Right cardiac atrium (tissue), 5 donors: ENCODE data around the gene CPNE9. TPM values are rescaled to one million over a fixed set of nuclear protein-coding genes. Genes with fewer than 3 reads are reported as not detected.

Source experiments
- ATAC-seq, 2 donors: fragments of 200-7000 bp; cut with Tn5 transposase; one replicate each; pipeline versions ENCODE4 v1.8.0 to v1.9.1; 2020; ENCODE audit warnings: moderate library complexity in 2 of 2, mild to moderate bottlenecking in 1 of 2
- DNase-seq, 3 donors: peaks; one replicate each; pipeline ENCODE4 v3.0.0-alpha.2; 2020
- H3K27ac ChIP-seq: one replicate; pipeline ENCODE4 v1.5.1; 2013; ENCODE audit warnings: mild to moderate bottlenecking, low read length, control low read depth, moderate library complexity
- H3K27me3 ChIP-seq: one replicate; pipeline ENCODE4 v1.6.1; 2013; ENCODE audit not compliant: control insufficient read depth, insufficient read depth
- H3K4me1 ChIP-seq: one replicate; pipeline ENCODE4 v1.6.1; 2013; ENCODE audit warnings: low read length; ENCODE audit not compliant: control insufficient read depth, insufficient read depth
- H3K4me3 ChIP-seq: one replicate; pipeline ENCODE4 v1.5.1; 2013; ENCODE audit warnings: low read length, control low read depth
- H3K9me3 ChIP-seq: one replicate; pipeline ENCODE4 v1.6.1; 2013; ENCODE audit warnings: low read length; ENCODE audit not compliant: control insufficient read depth
- WGBS: extraction: QIAGEN DNeasy Blood & Tissue Kit; methylation state at CpG from one replicate; pipeline ENCODE4 v1.1.7; 2013; 5-methylcytosine and 5-hydroxymethylcytosine counted together
- intact Hi-C, 4 donors: fragments of 100-400 bp; cut with DNase I; formaldehyde crosslinking; loops; one replicate each; pipeline versions ENCODE4 v1.11.0 to v1.14.0; 2022 to 2023
- polyA plus RNA-seq: library from polyadenylated mRNA; stranded (reverse); fragments of 200-250 nt; gene quantifications from one replicate; pipeline ENCODE4 v1.2.3, GENCODE V29; 2013
- total RNA-seq, 4 donors: library from RNA; stranded (reverse); fragmentation: NEBNext Ultra II Directional; extraction: Animal tissue kit (Norgen Biotek cat#: 25700); gene quantifications; one replicate each; pipeline ENCODE4 v1.2.1, GENCODE V29; 2021
- donor health status: healthy with polysubstance abuse.
- donor health status: DM: no; HTN: yes; CAD: no.
- donor health status: DM: no; HTN: no; CAD: no.
- donor health status: DM: no; HTN: yes; CAD: no; lungs with severe emphysema.
- donor health status: DM: yes; HTN: yes; CAD: no.

The CPNE9 gene
- total and polyA plus RNA-seq, 5 donors = 0.07 to 0.31 (median 0.13) TPM; not detected in 1

- H3K27me3 ChIP-seq = no peaks in the 10 kb centered on the region
- whole genome bisulfite sequencing = 95% methylated on average over 5 of the region's 5 CpGs
- no peak overlapping the region for H3K27ac ChIP-seq
- no peak for ATAC-seq
- intact Hi-C loops = loop anchor here in 1 of 4 donors (5.0 kb wide), 1 partner anchor 252 kb away; no protein-coding TSS in a partner anchor
- H3K4me1 ChIP-seq = peaks cover 3% of the 10 kb centered on the region
- no peaks in the 10 kb centered on the region for H3K9me3 ChIP-seq
- no peak for DNase-seq
- H3K4me3 ChIP-seq = no peak overlapping the region
Measured at GRCh38 chr3:9688961-9689360, 14.7 kb upstream of the CPNE9 start.

DNA sequence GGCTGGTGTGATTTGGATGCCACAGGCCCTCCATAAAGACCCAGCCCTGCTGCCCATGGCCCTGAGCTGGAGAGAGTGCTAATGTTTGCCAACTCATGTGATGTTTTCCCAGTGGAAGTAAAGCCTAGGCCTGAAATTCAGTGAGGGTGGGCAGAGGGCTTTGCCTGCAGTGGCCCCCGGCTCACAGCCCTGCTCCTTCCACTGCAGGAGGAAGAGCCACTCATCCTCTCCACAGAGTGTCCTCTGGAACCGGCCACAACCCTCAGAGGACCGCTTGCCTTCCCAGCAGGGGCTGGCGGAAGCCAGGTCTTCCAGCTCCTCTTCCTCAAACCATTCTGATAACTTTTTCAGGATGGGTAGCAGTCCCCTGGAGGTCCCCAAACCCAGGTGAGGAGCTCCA is 13.9 kb upstream of the CPNE9 start:
- DNase-seq = no peak
- ATAC-seq = no peak
- Histone ChIP-seq H3K4me1 (peaks cover 3% of the 10 kb centered on the region), H3K9me3 (no peaks in the 10 kb centered on the region), H3K4me3 (no peak overlapping the region), H3K27me3 (no peaks in the 10 kb centered on the region), H3K27ac (no peak overlapping the region)
- WGBS = 96% methylated on average over 4 of the region's 4 CpGs
- intact Hi-C loops = loop anchor here in 1 of 4 donors (5.0 kb wide), 1 partner anchor 252 kb away; no protein-coding TSS in a partner anchor

- Histone ChIP-seq H3K9me3 (no peaks in the 10 kb centered on the region), H3K4me1 (peaks cover 3% of the 10 kb centered on the region), H3K4me3 (no peak overlapping the region), H3K27me3 (no peaks in the 10 kb centered on the region), H3K27ac (no peak overlapping the region)
- peak; percentile 70 to 82 for ATAC-seq
- DNase-seq = peak; percentile 33 to 77 (median 73)
- intact Hi-C loops = no loop called here
- 64% methylated on average over 15 of the region's 15 CpGs for WGBS
Measured at GRCh38 chr3:9690451-9691450, 12.9 kb upstream of the CPNE9 start.

DNA sequence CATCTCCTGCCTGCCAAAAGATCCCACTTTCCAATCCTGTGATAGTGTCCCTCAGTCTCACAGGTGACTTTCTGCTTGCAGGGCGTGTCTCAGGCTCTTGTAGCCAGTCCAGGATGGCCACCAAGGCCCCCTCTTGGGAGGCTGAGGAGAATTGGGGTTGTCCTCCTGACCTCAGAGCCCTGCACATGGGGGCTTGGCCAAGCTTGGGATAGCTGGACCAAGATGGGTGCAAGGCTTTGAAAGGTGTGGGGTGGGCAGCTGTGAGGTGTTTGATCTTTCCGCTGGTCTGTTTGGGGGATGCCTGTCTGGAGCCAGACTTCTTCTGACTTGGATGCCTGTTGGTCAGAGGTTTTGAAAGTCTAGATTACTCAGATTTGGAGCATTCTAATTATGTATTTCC is 12.0 kb upstream of the CPNE9 start:
- ATAC-seq = no peak
- H3K27me3 ChIP-seq = no peaks in the 10 kb centered on the region
- H3K4me1 ChIP-seq = peaks cover 3% of the 10 kb centered on the region
- H3K27ac ChIP-seq = peak overlapping the region; percentile 16
- intact Hi-C loops = no loop called here
- 99% methylated on average over 2 of the region's 2 CpGs for WGBS
- DNase-seq = no peak
- H3K4me3 ChIP-seq = no peak overlapping the region
- no peaks in the 10 kb centered on the region for H3K9me3 ChIP-seq

- DNase-seq = no peak
Measured at GRCh38 chr3:9692416-9692815, 11.2 kb upstream of the CPNE9 start.

GRCh38 chr3:9695345-9695744 is 8.3 kb upstream of the CPNE9 start:
- H3K27ac ChIP-seq = no peak overlapping the region
- WGBS = 59% methylated on average over 4 of the region's 4 CpGs
- no peak for ATAC-seq
- no peak overlapping the region for H3K4me3 ChIP-seq
- no peak for DNase-seq
- H3K4me1 ChIP-seq = peaks cover 2% of the 10 kb centered on the region
- H3K9me3 ChIP-seq = no peaks in the 10 kb centered on the region
- intact Hi-C loops = no loop called here
- no peaks in the 10 kb centered on the region for H3K27me3 ChIP-seq

More at GRCh38 chr3:9692416-9692815, 11.2 kb upstream of the CPNE9 start:
- H3K4me3 ChIP-seq = no peak overlapping the region
- no peaks in the 10 kb centered on the region for H3K9me3 ChIP-seq
- no peak for ATAC-seq
- H3K27ac ChIP-seq = no peak overlapping the region
- 94% methylated on average over 5 of the region's 5 CpGs for WGBS
- intact Hi-C loops = no loop called here
- H3K27me3 ChIP-seq = no peaks in the 10 kb centered on the region
- peaks cover 3% of the 10 kb centered on the region for H3K4me1 ChIP-seq

DNA sequence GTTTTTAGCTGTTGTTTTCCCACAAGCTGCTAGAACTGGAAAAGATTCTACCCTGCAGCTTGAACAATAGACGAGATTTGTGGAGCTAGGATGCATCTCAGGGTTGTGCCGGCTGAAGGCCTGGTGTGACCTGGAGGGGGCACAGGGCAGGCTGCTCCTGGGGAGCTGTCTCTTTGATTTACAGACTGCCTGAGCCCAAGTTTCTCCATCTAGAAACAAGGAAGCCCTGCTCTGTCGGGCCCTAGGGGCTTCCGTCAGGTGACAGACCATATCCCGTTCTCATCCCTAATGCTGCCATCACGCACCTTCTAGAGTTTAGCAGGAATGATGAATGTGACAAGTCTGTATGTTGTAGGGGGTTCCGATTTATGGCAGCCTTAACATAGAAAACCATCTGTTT is 7.9 kb upstream of the CPNE9 start:
- 83% methylated on average over 7 of the region's 7 CpGs for WGBS
- Histone ChIP-seq H3K27ac (no peak overlapping the region), H3K27me3 (no peaks in the 10 kb centered on the region), H3K9me3 (no peaks in the 10 kb centered on the region), H3K4me1 (no peaks in the 10 kb centered on the region), H3K4me3 (no peak overlapping the region)
- intact Hi-C loops = no loop called here
- ATAC-seq (no peak), DNase-seq (no peak)

GRCh38 chr3:9696480-9697220 is 7.0 kb upstream of the CPNE9 start:
- intact Hi-C loops = no loop called here
- ATAC-seq (no peak), DNase-seq (no peak)
- Histone ChIP-seq H3K4me3 (no peak overlapping the region), H3K4me1 (no peaks in the 10 kb centered on the region), H3K27ac (no peak overlapping the region), H3K9me3 (no peaks in the 10 kb centered on the region), H3K27me3 (no peaks in the 10 kb centered on the region)
- WGBS = 49% methylated on average over 5 of the region's 5 CpGs

- ATAC-seq (no peak), DNase-seq (no peak)
- H3K9me3 ChIP-seq = no peaks in the 10 kb centered on the region
- intact Hi-C loops = no loop called here
- H3K4me3 ChIP-seq = no peak overlapping the region
- H3K4me1 ChIP-seq = no peaks in the 10 kb centered on the region
- no peaks in the 10 kb centered on the region for H3K27me3 ChIP-seq
- 89% methylated on average over 4 of the region's 4 CpGs for WGBS
- H3K27ac ChIP-seq = no peak overlapping the region
Measured at GRCh38 chr3:9697892-9698291, 5.7 kb upstream of the CPNE9 start.

DNA sequence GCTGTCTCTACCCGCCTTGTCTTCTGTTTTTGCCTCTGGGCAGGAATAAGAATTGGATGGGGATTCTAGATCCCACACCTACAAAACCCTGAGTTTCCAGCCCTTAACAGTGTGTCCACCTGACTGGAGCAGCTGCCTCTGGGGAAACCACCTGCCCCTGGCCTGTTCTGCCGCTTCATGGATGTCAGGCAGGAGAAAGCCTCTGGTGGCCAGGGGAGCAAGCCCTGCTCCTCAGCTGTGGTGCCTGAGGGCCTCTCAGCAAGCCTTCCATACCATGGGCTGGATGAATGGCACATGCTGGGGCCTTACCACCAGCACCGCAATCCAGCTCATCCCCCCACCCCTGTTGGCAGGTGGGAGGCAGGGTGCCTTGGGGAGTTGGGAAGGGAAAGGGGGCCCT is 5.3 kb upstream of the CPNE9 start:
- no peaks in the 10 kb centered on the region for H3K9me3 ChIP-seq
- H3K4me1 ChIP-seq = no peaks in the 10 kb centered on the region
- no peak overlapping the region for H3K27ac ChIP-seq
- DNase-seq = no peak
- H3K4me3 ChIP-seq = no peak overlapping the region
- H3K27me3 ChIP-seq = no peaks in the 10 kb centered on the region
- intact Hi-C loops = no loop called here
- no peak for ATAC-seq
- 92% methylated on average over 3 of the region's 3 CpGs for WGBS

GRCh38 chr3:9700536-9700935 is 3.1 kb upstream of the CPNE9 start:
- H3K27me3 ChIP-seq = no peaks in the 10 kb centered on the region
- DNase-seq (no peak), ATAC-seq (no peak)
- H3K27ac ChIP-seq = no peak overlapping the region
- intact Hi-C loops = no loop called here
- no peaks in the 10 kb centered on the region for H3K9me3 ChIP-seq
- 85% methylated on average over 2 of the region's 2 CpGs for WGBS
- H3K4me3 ChIP-seq = no peak overlapping the region
- peaks cover 7% of the 10 kb centered on the region for H3K4me1 ChIP-seq
